T47D (cell line): ENCODE results near the gene TFAP2A.

Experiments used
- DNase-seq, 2 experiments: peaks; one replicate each; pipeline versions ENCODE4 v3.0.0 to v3.0.0-alpha.2; 2011 to 2012; ENCODE audit warnings: low read depth in 1 of 2, low spot score in 1 of 2
- JUND ChIP-seq: IDR thresholded peaks from 2 replicates; pipeline ENCODE4 v1.6.1; 2012; ENCODE audit warnings: low read depth
- in situ Hi-C: cut with HindIII; loops from 2 replicates; pipeline ENCODE4 v1.10.0; 2016; ENCODE audit warnings: low sequenced_read_pairs, low pct_unique_long_range_greater_than_20kb

Gene TFAP2A

DNA sequence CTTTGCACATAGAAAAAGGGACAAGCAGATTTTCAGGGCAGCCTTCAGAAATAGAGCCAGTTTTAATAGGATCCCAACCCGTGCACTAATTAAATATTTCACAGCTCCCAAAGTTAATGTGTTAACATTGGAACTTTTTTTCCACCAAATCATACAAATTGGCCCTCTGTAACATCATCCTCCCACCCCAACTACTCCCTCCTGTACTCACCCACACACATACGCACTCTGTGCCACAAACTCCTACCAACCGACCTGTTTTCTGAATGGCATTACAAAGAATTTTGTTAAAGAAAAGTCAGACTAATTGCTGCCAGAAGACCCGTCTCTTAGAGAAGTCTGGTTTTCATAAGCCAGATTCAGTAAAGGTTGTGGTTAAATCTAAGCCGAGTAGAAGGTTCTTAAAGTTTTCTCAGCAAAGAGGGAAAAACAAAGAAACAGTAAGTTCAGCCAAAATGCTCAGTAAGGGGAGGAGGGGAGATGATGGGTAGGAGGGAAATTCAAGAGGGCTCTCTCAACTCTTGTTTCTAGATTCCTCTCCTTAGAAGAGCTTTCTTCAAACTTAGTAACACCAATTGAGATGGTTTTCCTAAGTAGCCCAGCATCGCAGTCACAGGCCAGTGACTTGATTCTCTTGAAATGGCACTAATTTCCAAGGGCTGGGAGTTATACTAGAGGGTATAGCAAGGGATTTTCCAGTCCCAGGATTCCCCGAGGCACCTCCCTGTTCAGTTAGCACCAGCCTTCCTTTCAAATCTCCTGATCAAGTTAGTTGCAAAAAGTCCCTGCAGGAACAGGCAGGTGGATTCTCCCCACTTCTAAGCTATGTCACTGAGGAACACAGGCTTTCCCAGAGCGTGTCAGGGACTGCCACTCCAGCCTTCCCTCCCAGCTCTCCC, 27.9 kb downstream of the TFAP2A start:
- TF ChIP-seq JUND = no peak
- no peak for DNase-seq
- in situ Hi-C loops = no loop called here

DNA sequence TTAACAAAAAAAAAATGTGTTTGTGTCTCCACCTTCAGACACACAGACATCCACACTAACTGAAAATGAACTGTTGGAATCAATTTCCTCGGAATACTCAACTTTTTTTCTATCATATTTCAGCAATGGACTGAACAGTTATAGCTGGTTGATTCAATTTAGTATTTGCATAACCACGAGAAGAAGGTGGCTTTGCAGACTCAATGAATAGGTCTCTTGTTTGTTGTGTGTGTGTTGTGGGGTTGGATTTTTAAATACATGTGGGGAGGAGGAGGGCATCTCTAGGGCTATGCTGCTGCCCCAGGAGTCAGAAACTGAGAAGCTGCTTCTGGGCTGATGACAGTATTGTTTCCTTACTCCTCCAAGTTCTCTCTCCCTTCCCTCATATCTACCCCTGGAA, 28.7 kb downstream of the TFAP2A start:
- TF ChIP-seq JUND = no peak
- in situ Hi-C loops = no loop called here
- no peak for DNase-seq

DNA sequence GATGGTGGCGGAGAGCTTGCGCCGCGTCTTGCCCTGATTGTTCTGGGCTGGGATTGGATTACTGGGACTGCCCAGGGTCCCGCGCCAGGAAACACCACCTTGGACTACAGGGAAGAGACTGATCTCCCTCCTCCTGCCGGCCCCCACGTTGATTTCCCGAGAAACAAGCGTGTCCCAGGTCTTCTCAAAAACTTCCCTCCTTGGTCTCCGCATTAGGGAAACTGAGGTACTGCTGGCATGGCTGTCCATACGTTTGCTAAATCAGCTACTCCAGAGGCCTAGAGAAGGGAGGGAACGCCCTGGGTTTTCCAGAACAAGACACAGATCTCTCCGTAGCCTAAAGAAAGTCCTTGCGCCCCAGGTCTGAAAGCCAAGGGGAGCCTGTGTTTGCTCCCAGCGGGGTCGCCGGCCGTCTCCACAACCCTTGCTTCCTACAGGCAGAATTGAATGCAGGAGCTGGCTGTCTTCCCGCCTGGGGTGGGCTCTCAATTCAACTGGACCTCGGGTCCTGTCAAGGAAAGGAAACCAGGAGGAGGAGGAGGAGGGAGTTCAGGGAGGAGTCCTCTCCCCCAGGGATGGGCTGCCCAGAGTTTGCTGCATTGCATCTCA, 29.2 kb downstream of the TFAP2A start:
- in situ Hi-C loops = no loop called here
- no peak for TF ChIP-seq JUND

DNA sequence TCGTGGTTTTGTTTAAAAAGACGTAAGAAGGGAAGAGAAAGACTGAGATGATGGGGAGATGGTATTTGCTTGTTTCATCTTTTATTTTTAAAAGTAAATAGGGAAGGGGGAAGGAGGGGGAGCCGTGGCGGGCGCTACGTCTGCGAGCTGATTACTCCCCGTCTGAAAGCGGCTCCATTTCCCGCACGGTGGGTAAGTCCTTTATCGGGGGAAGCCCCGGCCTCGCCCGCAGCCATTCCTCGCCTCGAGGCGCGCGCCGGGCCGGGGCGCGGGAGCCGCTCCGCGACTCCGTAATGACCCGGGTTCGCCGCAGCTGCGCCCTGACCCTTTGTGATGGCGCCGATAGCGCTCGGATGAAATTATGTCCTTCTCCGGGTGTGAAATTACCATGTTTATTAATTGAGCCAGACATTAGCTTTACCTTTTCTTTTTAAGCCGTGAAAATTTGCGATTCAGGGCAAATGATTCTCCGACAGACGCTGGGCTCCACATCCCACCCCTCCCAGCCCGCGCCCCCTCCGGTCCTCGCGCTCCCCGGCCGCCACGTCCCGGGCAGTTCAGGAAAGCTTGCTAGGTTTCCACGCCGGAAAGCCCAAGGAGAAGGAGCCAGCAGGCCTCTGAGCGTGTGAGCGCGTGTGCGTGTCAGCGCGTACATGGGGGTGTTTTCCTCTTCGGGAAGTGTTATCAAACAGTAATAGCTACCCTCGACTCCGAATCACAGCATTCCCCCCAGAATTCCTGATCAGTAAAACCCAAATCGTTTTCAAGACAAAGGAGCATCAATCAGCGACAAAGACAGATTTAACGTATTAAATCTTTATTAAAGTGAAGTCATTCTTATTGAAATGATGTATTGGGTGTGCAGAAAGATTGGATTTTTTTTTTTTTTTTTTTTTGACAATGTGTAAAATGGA, 30.0 kb downstream of the TFAP2A start:
- in situ Hi-C loops = no loop called here
- no peak for DNase-seq
- no peak for TF ChIP-seq JUND

More for the DNA sequence above, 29.2 kb downstream of the TFAP2A start:
- DNase-seq = no peak

DNA sequence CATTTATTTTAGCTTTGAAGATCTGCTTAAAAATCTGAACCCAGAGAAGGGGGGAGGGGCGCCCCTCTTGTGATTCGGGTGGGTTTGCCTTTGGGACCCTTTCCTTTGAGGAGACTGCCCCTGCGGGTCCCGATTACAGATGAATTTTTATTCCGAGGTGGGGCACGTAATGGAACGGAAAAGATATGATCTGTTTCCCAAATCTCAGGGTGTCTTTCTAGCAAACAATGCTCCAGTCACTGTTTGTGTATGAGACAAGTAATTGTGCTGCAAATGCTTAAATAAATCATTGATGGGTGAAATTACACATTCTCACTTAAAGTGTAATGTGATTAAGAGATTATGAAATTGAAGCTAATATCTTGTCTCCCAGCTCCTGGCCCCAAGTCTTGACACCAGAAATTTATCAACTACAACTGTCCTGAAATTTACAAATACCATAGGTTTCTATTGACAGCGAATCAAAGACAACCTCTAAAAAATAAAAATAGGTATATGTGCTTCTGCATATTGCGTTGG, 30.7 kb downstream of the TFAP2A start:
- TF ChIP-seq JUND = no peak
- in situ Hi-C loops = no loop called here
- no peak for DNase-seq

DNA sequence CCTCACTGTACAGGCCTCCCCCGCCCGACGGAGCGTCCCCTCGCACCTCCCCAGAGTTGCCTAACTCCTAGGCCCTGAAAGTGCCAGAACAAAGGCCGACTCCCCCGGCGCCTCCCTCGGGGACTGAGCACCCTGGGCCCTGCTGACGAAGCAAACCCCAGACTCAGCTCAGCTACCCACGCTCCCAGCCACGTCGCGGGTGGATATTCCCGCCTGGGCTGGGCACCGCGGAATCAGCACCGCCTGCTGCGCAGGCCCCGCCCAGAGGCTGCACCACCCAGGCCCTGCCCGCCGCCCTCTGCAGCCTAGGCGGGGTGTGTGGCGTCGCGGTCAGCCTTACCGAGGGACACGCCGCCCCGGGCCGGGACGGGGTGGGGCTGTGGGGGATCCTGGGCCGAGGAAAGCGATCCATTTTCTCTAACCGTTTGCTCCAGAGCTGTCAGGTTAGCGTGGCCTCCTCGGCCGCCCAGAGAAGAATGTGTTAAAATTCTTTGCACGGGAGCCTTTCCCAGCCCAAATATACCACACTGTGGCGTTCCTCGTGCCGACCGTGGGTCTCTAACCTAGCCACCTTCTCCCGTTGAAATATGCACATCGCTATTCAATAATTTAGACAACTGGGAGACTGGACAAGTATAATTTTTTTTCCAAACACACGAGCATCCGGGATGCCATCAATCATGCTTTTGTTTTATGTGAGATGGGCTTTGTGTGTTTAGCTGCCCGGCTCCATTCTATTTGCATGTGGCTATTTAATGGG, 31.4 kb downstream of the TFAP2A start:
- in situ Hi-C loops = no loop called here
- no peak for TF ChIP-seq JUND
- peak; percentile 86 to 89 for DNase-seq

DNA sequence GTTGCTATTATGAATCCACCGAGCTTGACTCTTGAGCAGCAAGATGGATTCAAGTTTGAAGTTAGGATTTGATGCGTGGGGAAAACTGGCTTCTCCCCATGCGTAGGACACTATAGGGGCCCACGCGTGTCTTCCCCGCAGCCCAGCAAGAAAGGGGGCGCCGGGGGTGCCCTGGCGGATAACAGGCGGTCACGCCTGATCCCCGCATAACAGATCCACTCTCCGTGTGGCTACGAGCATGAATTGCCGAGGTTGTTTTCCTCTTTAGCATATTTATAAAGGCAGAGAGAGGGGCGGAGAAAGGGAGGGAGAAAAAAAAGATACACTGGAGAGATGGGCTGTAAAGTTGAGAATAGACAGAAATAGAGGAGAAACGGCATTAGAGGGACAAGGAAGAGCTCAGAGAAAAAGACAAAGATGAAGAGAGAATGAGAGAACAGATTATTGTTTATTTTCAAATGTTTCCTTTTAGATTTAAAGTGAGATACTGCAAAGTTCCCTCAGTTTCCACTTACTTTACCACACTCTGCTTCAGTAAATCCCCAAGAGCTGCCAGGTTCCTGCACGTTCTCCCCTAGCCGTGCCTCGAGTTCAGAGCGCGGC, 32.0 kb downstream of the TFAP2A start:
- no peak for TF ChIP-seq JUND
- in situ Hi-C loops = no loop called here
- peak in 1 of 2 experiments; percentile 45 for DNase-seq

DNA sequence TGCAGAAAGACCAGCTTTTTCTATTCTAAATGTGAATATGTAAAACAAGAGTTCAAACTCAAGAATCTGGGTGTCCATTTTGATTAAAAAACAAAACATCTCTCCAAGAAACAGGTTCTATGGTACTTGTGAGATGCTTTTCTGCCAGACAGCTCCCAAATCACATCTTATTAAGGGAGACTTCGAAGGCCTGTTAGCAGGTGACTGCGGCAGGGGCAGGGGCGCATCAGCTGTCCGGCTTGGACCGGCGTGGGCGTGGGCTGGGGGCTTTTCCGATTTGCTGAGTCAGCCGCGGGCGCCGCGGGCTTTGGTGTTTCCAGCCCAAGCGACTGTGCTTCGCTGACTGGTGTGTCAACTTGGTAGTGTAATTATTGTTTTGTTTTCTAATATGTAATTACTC, 32.6 kb downstream of the TFAP2A start:
- DNase-seq = no peak
- TF ChIP-seq JUND = no peak
- in situ Hi-C loops = no loop called here

DNA sequence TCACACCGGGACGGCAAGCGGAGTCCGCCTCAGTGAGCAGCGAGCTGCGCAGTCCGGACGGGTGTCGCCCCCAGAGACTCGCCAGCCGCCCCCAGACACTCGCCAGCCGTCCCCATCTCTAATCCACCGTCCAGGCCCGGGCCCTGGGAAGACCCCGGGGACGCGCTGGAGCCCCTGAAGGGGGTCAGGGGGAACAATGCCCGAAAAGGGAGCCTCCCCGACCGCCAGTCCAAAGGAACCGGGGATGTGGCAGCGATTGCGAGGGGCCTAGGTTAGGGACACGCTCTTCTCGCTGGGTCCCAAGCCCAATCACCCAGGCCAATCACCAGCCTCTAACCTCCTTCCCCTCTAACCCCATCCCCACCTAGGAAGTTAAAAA, 33.1 kb downstream of the TFAP2A start:
- no peak for TF ChIP-seq JUND
- no peak for DNase-seq
- in situ Hi-C loops = no loop called here

DNA sequence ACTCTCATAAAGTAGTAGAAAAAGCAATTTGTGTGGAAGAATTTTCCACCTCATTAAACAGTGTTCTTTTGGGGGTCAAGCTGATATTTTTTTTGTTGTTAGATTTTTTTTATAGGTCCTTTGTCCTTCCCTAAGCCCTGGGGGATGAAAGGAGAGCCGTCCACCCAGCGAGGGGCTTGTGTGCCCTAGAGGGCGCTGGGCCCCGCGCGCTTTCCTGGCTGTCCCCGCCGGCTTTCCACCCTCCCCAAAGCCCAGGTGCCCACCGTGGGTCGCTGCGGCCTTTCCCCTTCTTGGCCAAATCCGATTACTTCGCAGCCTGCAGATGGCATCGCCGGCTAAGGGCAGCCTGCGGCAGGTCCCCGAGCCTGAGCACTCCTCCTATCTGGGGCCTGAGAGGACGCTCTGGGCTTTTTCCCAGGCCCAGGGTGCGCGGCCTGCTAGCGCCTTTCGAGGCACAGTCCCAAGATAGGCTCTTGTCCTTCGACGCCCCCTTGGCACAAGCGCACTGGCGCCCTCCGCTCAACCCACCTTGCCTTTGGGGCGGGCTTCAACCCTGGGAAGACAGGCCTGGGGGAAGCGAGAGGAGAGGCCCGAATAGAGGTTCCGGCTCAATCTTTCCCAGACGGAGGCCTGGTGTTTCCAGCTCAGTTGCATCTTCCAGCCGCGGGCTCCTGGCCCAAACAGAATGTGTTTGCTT, 33.6 kb downstream of the TFAP2A start:
- TF ChIP-seq JUND = no peak
- DNase-seq = no peak
- in situ Hi-C loops = no loop called here

DNA sequence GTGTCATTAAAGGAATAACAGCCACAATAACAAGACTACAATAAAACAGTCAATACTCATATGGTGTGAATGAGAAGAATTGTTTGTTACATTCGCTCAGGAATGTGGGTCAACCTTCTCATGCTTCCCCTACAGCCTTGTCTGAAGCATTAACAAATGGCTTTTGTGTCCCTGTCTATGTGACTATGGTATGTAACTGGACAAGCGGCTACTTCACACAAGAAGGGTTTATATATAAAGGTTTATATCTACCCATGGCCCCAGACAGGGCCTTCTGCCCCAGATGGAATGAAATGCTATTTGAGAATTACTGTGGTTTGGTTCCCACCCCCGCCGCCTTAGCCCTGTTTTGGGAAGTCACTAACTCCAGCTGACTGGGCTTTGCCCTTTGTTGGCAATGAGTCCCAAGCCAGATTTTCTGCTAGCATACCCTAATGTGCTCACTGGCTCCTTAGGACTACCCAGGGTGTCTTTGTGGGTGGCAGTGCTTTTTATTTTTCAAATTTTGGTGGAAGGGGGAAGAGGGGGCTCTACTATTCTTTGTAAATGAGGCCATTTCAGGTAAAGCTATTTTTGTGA, 39.4 kb downstream of the TFAP2A start:
- in situ Hi-C loops = no loop called here
- no peak for DNase-seq
- no peak for TF ChIP-seq JUND
